NCI-H1092 treated with DMSO at 0.1 percent for 48 hours (cell line): ENCODE results near the gene GADD45A.

Experiments
- DNase-seq: peaks from one replicate; lab custom pipeline; 2025; lab: John Stamatoyannopoulos, UW

GADD45A gene

GRCh38 chr1:67689267-67690017 lies 4.4 kb downstream of the GADD45A start:
- no peak for DNase-seq

GRCh38 chr1:67690018-67690363 lies 5.0 kb downstream of the GADD45A start:
- DNase-seq, result no peak

- DNase-seq, result no peak
Observed at GRCh38 chr1:67690411-67690810, 5.4 kb downstream of the GADD45A start.

GRCh38 chr1:67691712-67692111 lies 6.7 kb downstream of the GADD45A start:
- no peak for DNase-seq

GRCh38 chr1:67695963-67696362 lies 11.0 kb downstream of the GADD45A start:
- no peak for DNase-seq

- DNase-seq, result no peak
Observed at GRCh38 chr1:67696708-67697107, 11.7 kb downstream of the GADD45A start.

- no peak for DNase-seq
Observed at GRCh38 chr1:67700220-67700619, 15.2 kb downstream of the GADD45A start.

- no peak for DNase-seq
Observed at GRCh38 chr1:67700692-67701410, 15.8 kb downstream of the GADD45A start.

- no peak for DNase-seq
Observed at GRCh38 chr1:67701876-67702275, 16.9 kb downstream of the GADD45A start.

GRCh38 chr1:67704351-67704750 lies 19.4 kb downstream of the GADD45A start:
- DNase-seq, result no peak

GRCh38 chr1:67705735-67706453 lies 20.9 kb downstream of the GADD45A start:
- DNase-seq, result no peak

- DNase-seq, result no peak
Observed at GRCh38 chr1:67708606-67709005, 23.6 kb downstream of the GADD45A start.

GRCh38 chr1:67710417-67710816 lies 25.4 kb downstream of the GADD45A start:
- DNase-seq, result peak; percentile 12

GRCh38 chr1:67711158-67711854 lies 26.3 kb downstream of the GADD45A start:
- DNase-seq, result peak; percentile 12

- DNase-seq, result peak; percentile 43
Observed at GRCh38 chr1:67711855-67712212, 26.8 kb downstream of the GADD45A start.

GRCh38 chr1:67713057-67713846 lies 28.3 kb downstream of the GADD45A start:
- DNase-seq, result peak; percentile 94

- DNase-seq, result peak; percentile 36
Observed at GRCh38 chr1:67715819-67716218, 30.8 kb downstream of the GADD45A start.

GRCh38 chr1:67716800-67717199 lies 31.8 kb downstream of the GADD45A start:
- peak; percentile 66 for DNase-seq

GRCh38 chr1:67717876-67718275 lies 32.9 kb downstream of the GADD45A start:
- no peak for DNase-seq

GRCh38 chr1:67719329-67720196 lies 34.6 kb downstream of the GADD45A start:
- DNase-seq, result peak; percentile 6

- no peak for DNase-seq
Observed at GRCh38 chr1:67721112-67721511, 36.1 kb downstream of the GADD45A start.
